Thymus (tissue), 14 donors: ENCODE results near the gene GABRG2. TPM values are rescaled to one million over a fixed set of nuclear protein-coding genes. Genes with fewer than 3 reads are reported as not detected.
A peak's percentile ranks its signal among the peaks of the same experiment; 100 is the strongest.
"Not testable (repeated sequence)": the region's sequence is repeated elsewhere in the genome, so short reads cannot be mapped to it uniquely, and the experiment has no call there.

Source experiments
- DNase-seq, 9 donors: peaks; one replicate each; pipeline ENCODE4 v3.0.0-alpha.2; 2013; ENCODE audit warnings: low spot score in 9 of 9, low read depth in 6 of 9, missing footprints in 1 of 9
- H3K27ac ChIP-seq, 2 donors: one replicate each; pipeline ENCODE4 v1.5.1; 2013; ENCODE audit warnings: control low read depth in 1 of 2, low read depth in 1 of 2, low read length in 1 of 2, mild to moderate bottlenecking in 1 of 2, moderate library complexity in 1 of 2
- H3K27me3 ChIP-seq, 2 donors: one replicate each; pipeline ENCODE4 v1.5.1; 2013; ENCODE audit warnings: low read length in 1 of 2; ENCODE audit not compliant: control insufficient read depth in 2 of 2, insufficient read depth in 1 of 2
- H3K36me3 ChIP-seq, 2 donors: one replicate each; pipeline ENCODE4 v1.5.1; 2013; ENCODE audit warnings: low read length in 1 of 2, mild to moderate bottlenecking in 1 of 2, moderate library complexity in 1 of 2; ENCODE audit not compliant: control insufficient read depth in 2 of 2, insufficient read depth in 2 of 2
- H3K4me1 ChIP-seq, 2 donors: one replicate each; pipeline ENCODE4 v1.5.1; 2013; ENCODE audit warnings: low read length in 2 of 2; ENCODE audit not compliant: control insufficient read depth in 2 of 2, insufficient read depth in 2 of 2
- H3K4me3 ChIP-seq, 2 donors: one replicate each; pipeline ENCODE4 v1.5.1; 2013; ENCODE audit warnings: low read length in 2 of 2, control low read depth in 1 of 2, mild to moderate bottlenecking in 1 of 2
- H3K9me3 ChIP-seq, 2 donors: one replicate each; pipeline ENCODE4 v1.5.1; 2013; ENCODE audit warnings: low read length in 1 of 2, mild to moderate bottlenecking in 1 of 2; ENCODE audit not compliant: control insufficient read depth in 2 of 2, insufficient read depth in 1 of 2
- WGBS: extraction: QIAGEN DNeasy Blood & Tissue Kit; methylation state at CpG from one replicate; pipeline ENCODE4 v1.1.7; 2013; 5-methylcytosine and 5-hydroxymethylcytosine counted together
- long read RNA-seq, 10 donors: transcript quantifications; one replicate each; lab custom pipeline, GENCODE V29; 2026
- polyA plus RNA-seq: library from polyadenylated mRNA; stranded (reverse); fragments of 200-250 nt; gene quantifications from one replicate; pipeline ENCODE4 v1.2.3, GENCODE V29; 2013
- total RNA-seq: library from RNA; stranded (reverse); fragments of 120-200 nt; gene quantifications from one replicate; pipeline ENCODE4 v1.2.4, GENCODE V29; 2013
- donor health status: healthy.

The GABRG2 gene
- total RNA-seq: 0.05 TPM
- 0.18 TPM for polyA plus RNA-seq
- long read RNA-seq, donor 1: 0 reads
- long read RNA-seq, donor 2: 0 reads
- long read RNA-seq, donor 3: 0 reads
- long read RNA-seq, donor 4: 0 reads
- long read RNA-seq, donor 5: 0 reads
- long read RNA-seq, donor 6: 0 reads
- long read RNA-seq, donor 7: 0 reads
- long read RNA-seq, donor 8: 0 reads
- long read RNA-seq, donor 9: 0 reads
- long read RNA-seq, donor 10: 0 reads

- Histone ChIP-seq H3K9me3 (no peaks in the 10 kb centered on the region), H3K27me3 (no peaks in the 10 kb centered on the region), H3K36me3 (no peaks in the 10 kb centered on the region), H3K27ac (no peak within 1 kb of the TSS), H3K4me3 (no peak within 1 kb of the TSS), H3K4me1 (no peaks in the 10 kb centered on the region)
- no peak for DNase-seq
- 14% methylated on average over 21 of the region's 21 CpGs for WGBS
Measured at GRCh38 chr5:162067655-162068411, at the start of gene GABRG2. Gene GABRG2 (plus strand): TSS chr5:162067773. CDS start chr5:162068000, 227 bp downstream.

- 94% methylated on average over 2 of the region's 2 CpGs for WGBS
- peaks cover 0 to 5% of the 10 kb centered on the region in 2 donors for H3K9me3 ChIP-seq
Measured at GRCh38 chr5:162025312-162025711, 42.3 kb upstream of the GABRG2 start.

GRCh38 chr5:162026803-162027202, 40.8 kb upstream of the GABRG2 start:
- 77% methylated on average over 4 of the region's 4 CpGs for WGBS
- Histone ChIP-seq H3K4me3 (no peak overlapping the region), H3K36me3 (no peaks in the 10 kb centered on the region), H3K27ac (no peak overlapping the region), H3K27me3 (no peaks in the 10 kb centered on the region), H3K9me3 (no peaks in the 10 kb centered on the region), H3K4me1 (no peaks in the 10 kb centered on the region)
- no peak for DNase-seq

More at GRCh38 chr5:162025312-162025711, 42.3 kb upstream of the GABRG2 start:
- Histone ChIP-seq H3K27me3 (no peaks in the 10 kb centered on the region), H3K4me3 (no peak overlapping the region), H3K4me1 (no peaks in the 10 kb centered on the region), H3K27ac (no peak overlapping the region), H3K36me3 (no peaks in the 10 kb centered on the region)
- no peak for DNase-seq

GRCh38 chr5:162037431-162037830, 30.1 kb upstream of the GABRG2 start:
- no peaks in the 10 kb centered on the region for H3K4me1 ChIP-seq
- no peak overlapping the region for H3K27ac ChIP-seq
- WGBS: 98% methylated on average over 1 of the region's 1 CpG
- no peaks in the 10 kb centered on the region for H3K36me3 ChIP-seq
- H3K9me3 ChIP-seq: no peaks in the 10 kb centered on the region
- H3K27me3 ChIP-seq: no peaks in the 10 kb centered on the region
- no peak overlapping the region for H3K4me3 ChIP-seq
- DNase-seq: no peak

- H3K9me3 ChIP-seq: no peaks in the 10 kb centered on the region
- no peaks in the 10 kb centered on the region for H3K36me3 ChIP-seq
- 74% methylated on average over 1 of the region's 1 CpG for WGBS
- DNase-seq: no peak
- no peaks in the 10 kb centered on the region for H3K27me3 ChIP-seq
- no peak overlapping the region for H3K27ac ChIP-seq
- H3K4me3 ChIP-seq: no peak overlapping the region
- no peaks in the 10 kb centered on the region for H3K4me1 ChIP-seq
Measured at GRCh38 chr5:162047279-162047678, 20.3 kb upstream of the GABRG2 start.

- H3K4me1 ChIP-seq: no peaks in the 10 kb centered on the region
- DNase-seq: no peak
- H3K27ac ChIP-seq: no peak overlapping the region
- H3K27me3 ChIP-seq: no peaks in the 10 kb centered on the region
- no peaks in the 10 kb centered on the region for H3K9me3 ChIP-seq
- no peaks in the 10 kb centered on the region for H3K36me3 ChIP-seq
- H3K4me3 ChIP-seq: no peak overlapping the region
- 78% methylated on average over 3 of the region's 3 CpGs for WGBS
Measured at GRCh38 chr5:162052676-162053075, 14.9 kb upstream of the GABRG2 start.

- H3K27ac ChIP-seq, DNase-seq, H3K27me3 ChIP-seq, H3K9me3 ChIP-seq, H3K36me3 ChIP-seq, H3K4me1 ChIP-seq, H3K4me3 ChIP-seq: not testable (repeated sequence)
- 91% methylated on average over 4 of the region's 4 CpGs for WGBS
Measured at GRCh38 chr5:162055095-162055494, 12.5 kb upstream of the GABRG2 start.

- Histone ChIP-seq H3K4me3 (no peak overlapping the region), H3K9me3 (no peaks in the 10 kb centered on the region), H3K27ac (no peak overlapping the region), H3K4me1 (no peaks in the 10 kb centered on the region), H3K36me3 (no peaks in the 10 kb centered on the region), H3K27me3 (no peaks in the 10 kb centered on the region)
- 9% methylated on average over 7 of the region's 7 CpGs for WGBS
- no peak for DNase-seq
Measured at GRCh38 chr5:162067162-162067561, 411 bp upstream of the GABRG2 start.

- H3K36me3 ChIP-seq: no peaks in the 10 kb centered on the region
- 10% methylated on average over 12 of the region's 12 CpGs for WGBS
- H3K27ac ChIP-seq: no peak overlapping the region
- H3K4me3 ChIP-seq: no peak overlapping the region
- H3K27me3 ChIP-seq: no peaks in the 10 kb centered on the region
- no peaks in the 10 kb centered on the region for H3K9me3 ChIP-seq
- no peaks in the 10 kb centered on the region for H3K4me1 ChIP-seq
- DNase-seq: peak in 5 of 9 donors; percentile 2 to 19 (median 6)
Measured at GRCh38 chr5:162068412-162068811, 839 bp downstream of the GABRG2 start.
